ENCODE results near the gene NR2F6.

DNA sequence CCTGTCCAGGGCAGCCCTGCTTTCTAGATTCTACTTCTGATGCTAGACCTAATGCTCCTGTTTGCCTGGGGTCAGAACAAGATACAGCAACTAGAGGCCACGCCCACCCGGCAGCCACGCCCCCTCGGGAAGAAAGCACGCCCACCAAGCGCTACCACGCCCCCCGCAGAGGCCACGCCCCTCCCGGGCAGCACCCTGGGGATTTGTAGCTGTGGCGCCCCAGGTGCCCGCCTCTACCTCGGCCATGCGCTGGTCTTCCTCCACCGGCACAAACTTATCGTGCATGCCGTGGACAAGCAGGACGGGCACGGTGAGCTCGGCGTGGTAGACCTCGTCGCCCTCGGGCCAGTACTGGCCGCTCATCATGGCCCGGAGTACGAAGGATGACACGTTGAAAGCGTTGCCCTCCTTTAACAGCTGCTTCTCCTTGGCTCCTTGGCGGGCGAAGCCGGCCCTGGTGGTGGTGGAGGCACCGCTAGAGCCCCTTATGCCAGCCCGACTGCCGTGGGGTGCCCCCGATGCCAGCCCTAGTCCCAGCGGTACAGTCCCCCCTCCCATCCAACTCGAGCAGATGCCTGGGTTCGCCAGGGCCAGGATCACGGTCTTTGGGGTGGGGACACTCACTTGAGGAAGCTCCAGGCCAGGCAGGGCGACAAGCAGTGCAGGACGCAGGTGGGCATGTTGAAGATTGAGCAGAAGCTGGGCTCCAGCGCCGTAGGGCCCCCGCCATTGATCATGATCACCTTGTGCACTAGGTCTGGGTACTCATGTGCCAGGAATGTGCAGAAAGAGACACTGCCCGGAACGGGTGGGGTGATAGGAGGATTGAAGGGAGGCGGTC is 48.6 kb upstream of the NR2F6 start:
- no peak for TF ChIP-seq TAF1 (IDR thresholded peaks at IDR 0.05; ENCODE audit: low read depth)
- TF ChIP-seq YY1 (IDR thresholded peaks at IDR 0.05; ENCODE audit: low read depth): no peak
- TF ChIP-seq CREB1 (IDR thresholded peaks at IDR 0.05; ENCODE audit: low read depth): no peak
- no peak for TF ChIP-seq CEBPB (IDR thresholded peaks at IDR 0.05)
- TF ChIP-seq EP300 (IDR thresholded peaks at IDR 0.05; ENCODE audit: borderline replicate concordance): no peak
- TF ChIP-seq, protein P1, sequence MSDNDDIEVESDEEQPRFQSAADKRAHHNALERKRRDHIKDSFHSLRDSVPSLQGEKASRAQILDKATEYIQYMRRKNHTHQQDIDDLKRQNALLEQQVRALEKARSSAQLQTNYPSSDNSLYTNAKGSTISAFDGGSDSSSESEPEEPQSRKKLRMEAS (IDR thresholded peaks at IDR 0.05): 0 out of 2 replicates have a peak, but pooled peaks have one; percentile 47
- no peak for TF ChIP-seq FOXM1 (IDR thresholded peaks at IDR 0.05; ENCODE audit: borderline replicate concordance, low read depth)
- TF ChIP-seq RAD21 (IDR thresholded peaks at IDR 0.05; ENCODE audit: low read depth): no peak
- TF ChIP-seq, protein P2, sequence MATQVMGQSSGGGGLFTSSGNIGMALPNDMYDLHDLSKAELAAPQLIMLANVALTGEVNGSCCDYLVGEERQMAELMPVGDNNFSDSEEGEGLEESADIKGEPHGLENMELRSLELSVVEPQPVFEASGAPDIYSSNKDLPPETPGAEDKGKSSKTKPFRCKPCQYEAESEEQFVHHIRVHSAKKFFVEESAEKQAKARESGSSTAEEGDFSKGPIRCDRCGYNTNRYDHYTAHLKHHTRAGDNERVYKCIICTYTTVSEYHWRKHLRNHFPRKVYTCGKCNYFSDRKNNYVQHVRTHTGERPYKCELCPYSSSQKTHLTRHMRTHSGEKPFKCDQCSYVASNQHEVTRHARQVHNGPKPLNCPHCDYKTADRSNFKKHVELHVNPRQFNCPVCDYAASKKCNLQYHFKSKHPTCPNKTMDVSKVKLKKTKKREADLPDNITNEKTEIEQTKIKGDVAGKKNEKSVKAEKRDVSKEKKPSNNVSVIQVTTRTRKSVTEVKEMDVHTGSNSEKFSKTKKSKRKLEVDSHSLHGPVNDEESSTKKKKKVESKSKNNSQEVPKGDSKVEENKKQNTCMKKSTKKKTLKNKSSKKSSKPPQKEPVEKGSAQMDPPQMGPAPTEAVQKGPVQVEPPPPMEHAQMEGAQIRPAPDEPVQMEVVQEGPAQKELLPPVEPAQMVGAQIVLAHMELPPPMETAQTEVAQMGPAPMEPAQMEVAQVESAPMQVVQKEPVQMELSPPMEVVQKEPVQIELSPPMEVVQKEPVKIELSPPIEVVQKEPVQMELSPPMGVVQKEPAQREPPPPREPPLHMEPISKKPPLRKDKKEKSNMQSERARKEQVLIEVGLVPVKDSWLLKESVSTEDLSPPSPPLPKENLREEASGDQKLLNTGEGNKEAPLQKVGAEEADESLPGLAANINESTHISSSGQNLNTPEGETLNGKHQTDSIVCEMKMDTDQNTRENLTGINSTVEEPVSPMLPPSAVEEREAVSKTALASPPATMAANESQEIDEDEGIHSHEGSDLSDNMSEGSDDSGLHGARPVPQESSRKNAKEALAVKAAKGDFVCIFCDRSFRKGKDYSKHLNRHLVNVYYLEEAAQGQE (IDR thresholded peaks at IDR 0.05; ENCODE audit: low read depth): no peak
- TF ChIP-seq EGR1 (IDR thresholded peaks at IDR 0.05): no peak
- no peak for TF ChIP-seq TCF12 (IDR thresholded peaks at IDR 0.05; ENCODE audit: low read depth)
- no peak for TF ChIP-seq ZBTB7A (IDR thresholded peaks at IDR 0.05; ENCODE audit: low read depth)
- TF ChIP-seq NFIC (IDR thresholded peaks at IDR 0.05): no peak
- no peak for TF ChIP-seq TEAD4 (IDR thresholded peaks at IDR 0.05)
